GM13977 (cell line): ENCODE results near the gene A1CF.
"Not testable (repeated sequence)": the region's sequence is repeated elsewhere in the genome, so short reads cannot be mapped to it uniquely, and the experiment has no call there.

ENCODE experiments used
- DNase-seq: peaks from one replicate; pipeline ENCODE4 v3.0.0; 2012; ENCODE audit warnings: low spot score
- in situ Hi-C: fragments of 300-500 bp; cut with MboI; formaldehyde crosslinking; loops from one replicate; pipeline ENCODE4 v1.12.0; 2022; ENCODE audit warnings: low sequenced_read_pairs, low pct_unique_long_range_greater_than_20kb, mixed read lengths, inconsistent platforms; ENCODE audit not compliant: unreplicated experiment
- TF ChIP-seq, protein P1 (sequence below): IDR thresholded peaks from 2 replicates; pipeline ENCODE4 v1.5.1; 2012; ENCODE audit warnings: mild to moderate bottlenecking, control low read depth; ENCODE audit not compliant: insufficient read depth; ENCODE audit errors: extremely low read depth, missing control alignments

A1CF gene, protein sequence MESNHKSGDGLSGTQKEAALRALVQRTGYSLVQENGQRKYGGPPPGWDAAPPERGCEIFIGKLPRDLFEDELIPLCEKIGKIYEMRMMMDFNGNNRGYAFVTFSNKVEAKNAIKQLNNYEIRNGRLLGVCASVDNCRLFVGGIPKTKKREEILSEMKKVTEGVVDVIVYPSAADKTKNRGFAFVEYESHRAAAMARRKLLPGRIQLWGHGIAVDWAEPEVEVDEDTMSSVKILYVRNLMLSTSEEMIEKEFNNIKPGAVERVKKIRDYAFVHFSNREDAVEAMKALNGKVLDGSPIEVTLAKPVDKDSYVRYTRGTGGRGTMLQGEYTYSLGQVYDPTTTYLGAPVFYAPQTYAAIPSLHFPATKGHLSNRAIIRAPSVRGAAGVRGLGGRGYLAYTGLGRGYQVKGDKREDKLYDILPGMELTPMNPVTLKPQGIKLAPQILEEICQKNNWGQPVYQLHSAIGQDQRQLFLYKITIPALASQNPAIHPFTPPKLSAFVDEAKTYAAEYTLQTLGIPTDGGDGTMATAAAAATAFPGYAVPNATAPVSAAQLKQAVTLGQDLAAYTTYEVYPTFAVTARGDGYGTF

DNA sequence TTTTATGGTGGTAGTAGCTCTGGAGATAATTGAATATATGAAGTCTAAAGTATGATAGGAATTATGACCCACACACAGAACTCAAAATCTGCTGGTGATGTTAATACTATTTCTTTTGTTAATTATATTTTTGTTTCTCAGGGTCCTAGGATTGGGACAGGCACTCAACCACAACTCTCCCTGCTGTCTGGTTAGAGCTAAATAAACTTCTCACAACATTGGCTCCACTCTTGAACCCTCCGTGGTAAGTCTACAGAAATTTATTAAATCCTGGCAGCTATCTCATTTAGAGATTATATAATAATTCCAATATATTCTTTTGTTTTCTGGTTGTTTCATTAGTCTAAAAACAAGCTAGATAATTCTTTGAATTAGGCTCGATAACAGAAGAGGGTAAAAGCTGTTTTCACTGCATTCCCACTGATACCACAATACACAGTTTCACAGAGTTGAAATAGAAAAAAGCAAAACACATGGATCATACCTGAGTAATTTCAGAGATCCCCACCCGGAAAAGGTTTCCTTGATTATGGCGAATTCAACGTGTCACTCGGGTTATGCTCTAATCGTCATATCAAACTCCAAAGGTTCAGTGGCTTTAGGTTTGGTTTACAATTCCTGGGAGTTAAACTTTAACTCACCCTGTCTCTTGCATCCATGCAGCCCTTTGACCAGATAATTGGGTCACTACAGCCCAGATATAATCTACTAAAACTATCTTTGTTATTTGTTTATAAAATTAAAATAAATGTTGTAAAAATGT, at the start of gene A1CF:
TSS of gene A1CF (minus strand) at position 531 of the 763 bp plus-strand sequence. CDS start 25,687 bp downstream, outside the sequence.
- TF ChIP-seq, protein P1, sequence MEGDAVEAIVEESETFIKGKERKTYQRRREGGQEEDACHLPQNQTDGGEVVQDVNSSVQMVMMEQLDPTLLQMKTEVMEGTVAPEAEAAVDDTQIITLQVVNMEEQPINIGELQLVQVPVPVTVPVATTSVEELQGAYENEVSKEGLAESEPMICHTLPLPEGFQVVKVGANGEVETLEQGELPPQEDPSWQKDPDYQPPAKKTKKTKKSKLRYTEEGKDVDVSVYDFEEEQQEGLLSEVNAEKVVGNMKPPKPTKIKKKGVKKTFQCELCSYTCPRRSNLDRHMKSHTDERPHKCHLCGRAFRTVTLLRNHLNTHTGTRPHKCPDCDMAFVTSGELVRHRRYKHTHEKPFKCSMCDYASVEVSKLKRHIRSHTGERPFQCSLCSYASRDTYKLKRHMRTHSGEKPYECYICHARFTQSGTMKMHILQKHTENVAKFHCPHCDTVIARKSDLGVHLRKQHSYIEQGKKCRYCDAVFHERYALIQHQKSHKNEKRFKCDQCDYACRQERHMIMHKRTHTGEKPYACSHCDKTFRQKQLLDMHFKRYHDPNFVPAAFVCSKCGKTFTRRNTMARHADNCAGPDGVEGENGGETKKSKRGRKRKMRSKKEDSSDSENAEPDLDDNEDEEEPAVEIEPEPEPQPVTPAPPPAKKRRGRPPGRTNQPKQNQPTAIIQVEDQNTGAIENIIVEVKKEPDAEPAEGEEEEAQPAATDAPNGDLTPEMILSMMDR = no peak
- DNase-seq = no peak
- in situ Hi-C loops = no loop called here

GRCh38 chr10:50931948-50932431, 46.6 kb upstream of the A1CF start:
- in situ Hi-C loops = no loop called here
- no peak for DNase-seq
- TF ChIP-seq, protein P1 = no peak

- DNase-seq = no peak
These were observed 44.2 kb upstream of the A1CF start for GRCh38 chr10:50929670-50930069.

DNA sequence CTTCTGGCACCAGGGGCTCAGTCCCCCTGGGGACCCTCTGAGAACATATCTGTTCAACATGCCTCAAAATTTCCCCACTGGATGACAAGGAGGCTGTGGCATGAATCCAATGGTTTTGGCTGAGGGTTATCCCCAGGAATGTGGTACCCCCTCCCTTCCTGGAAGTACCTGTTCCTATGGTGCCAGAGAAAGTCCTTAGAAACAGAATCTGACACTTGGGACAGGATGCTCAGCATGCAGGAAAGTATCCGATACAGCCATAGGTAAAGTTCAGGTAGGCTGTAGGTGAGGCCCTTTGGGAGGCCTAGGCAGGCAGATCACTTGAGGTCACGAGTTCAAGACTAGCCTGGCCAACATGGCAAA, 42.7 kb upstream of the A1CF start:
- in situ Hi-C loops = no loop called here
- TF ChIP-seq, protein P1 = no peak
- no peak for DNase-seq

More at GRCh38 chr10:50929670-50930069, 44.2 kb upstream of the A1CF start:
- TF ChIP-seq, protein P1 = no peak
- in situ Hi-C loops = no loop called here

DNA sequence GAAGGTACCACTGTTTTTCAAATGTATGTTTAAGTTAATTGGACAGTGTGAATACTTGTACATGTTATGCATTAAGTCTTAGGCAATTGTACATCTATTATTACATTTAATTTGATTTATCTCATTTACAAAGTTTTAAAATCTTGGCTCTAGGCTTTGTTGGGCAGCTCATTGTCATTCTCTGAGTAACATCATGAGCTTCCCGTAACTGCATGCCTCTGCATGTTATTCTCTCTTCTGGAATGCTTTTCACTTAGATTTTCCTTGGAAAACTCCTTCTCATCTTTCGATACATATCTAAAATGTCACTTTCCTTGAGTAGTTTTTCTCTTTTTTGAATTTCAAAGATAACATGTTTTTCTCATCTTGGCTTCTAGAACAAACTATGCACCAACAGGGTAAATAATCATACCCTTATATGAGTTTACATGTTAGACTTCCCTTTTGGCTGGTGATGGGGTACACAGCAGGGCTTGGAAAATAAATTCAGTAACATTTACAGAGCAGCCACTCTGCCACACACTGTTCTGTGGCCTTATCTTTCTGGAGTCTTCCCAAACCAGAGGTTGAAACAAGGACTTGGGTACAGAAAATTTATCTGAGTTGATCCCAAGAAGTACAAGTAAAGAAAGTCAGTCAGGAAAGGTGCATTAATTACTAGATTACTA, 42.2 kb upstream of the A1CF start:
- no peak for DNase-seq
- TF ChIP-seq, protein P1 = no peak
- in situ Hi-C loops = no loop called here

DNA sequence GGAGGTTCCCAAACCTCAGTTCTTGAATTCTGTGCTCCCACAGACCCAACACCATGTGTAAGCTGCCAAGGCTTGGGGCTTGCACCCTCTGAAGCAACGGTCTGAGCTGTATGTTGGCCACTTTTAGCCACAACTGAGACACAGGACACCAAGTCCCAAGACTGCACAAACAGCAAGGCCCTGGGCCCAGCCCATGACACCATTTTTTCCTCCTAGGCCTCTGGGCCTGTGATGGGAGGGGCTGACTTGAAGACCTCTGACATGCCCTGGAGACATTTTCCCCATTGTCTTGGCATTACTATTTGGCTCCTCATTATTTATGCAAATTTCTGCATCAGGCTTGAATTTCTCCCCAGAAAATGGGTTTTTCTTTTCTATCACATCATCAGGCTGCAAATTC, 38.0 kb upstream of the A1CF start:
- in situ Hi-C loops, DNase-seq: not testable (repeated sequence)
